Left renal cortex interstitium (tissue), 4 donors: ENCODE data around the gene GRAP2. TPM values are rescaled to one million over a fixed set of nuclear protein-coding genes. Genes with fewer than 3 reads are reported as not detected.

Experiments used
- DNase-seq, 4 donors: peaks; one replicate each; pipeline ENCODE4 v3.0.0-alpha.2; 2013; ENCODE audit warnings: low read depth in 4 of 4, low spot score in 2 of 4, missing footprints in 1 of 4
- polyA plus RNA-seq, 4 donors: library from polyadenylated mRNA; unstranded; fragments of 120-200 nt; gene quantifications; one replicate each; pipeline ENCODE4 v1.2.1, GENCODE V29; 2013; ENCODE audit not compliant: insufficient read length in 4 of 4

The GRAP2 gene
- polyA plus RNA-seq, 4 donors: 0.76 to 1.3 (median 1.2) TPM

GRCh38 chr22:39923696-39924095 is 22.8 kb downstream of the GRAP2 start:
- no peak for DNase-seq

- DNase-seq: no peak
Measured at GRCh38 chr22:39924286-39924685, 23.4 kb downstream of the GRAP2 start.

GRCh38 chr22:39925273-39925672 is 24.4 kb downstream of the GRAP2 start:
- DNase-seq: no peak

GRCh38 chr22:39925909-39926679 is 25.2 kb downstream of the GRAP2 start:
- no peak for DNase-seq

- DNase-seq: no peak
Measured at GRCh38 chr22:39926753-39927152, 25.9 kb downstream of the GRAP2 start.

GRCh38 chr22:39927544-39927943 is 26.7 kb downstream of the GRAP2 start:
- no peak for DNase-seq

- DNase-seq: no peak
Measured at GRCh38 chr22:39928536-39929520, 27.9 kb downstream of the GRAP2 start.

- no peak for DNase-seq
Measured at GRCh38 chr22:39931251-39931650, 30.4 kb downstream of the GRAP2 start.

- no peak for DNase-seq
Measured at GRCh38 chr22:39932166-39932565, 31.3 kb downstream of the GRAP2 start.

GRCh38 chr22:39932918-39933649 is 32.2 kb downstream of the GRAP2 start:
- DNase-seq: no peak

GRCh38 chr22:39933741-39934140 is 32.9 kb downstream of the GRAP2 start:
- no peak for DNase-seq

- no peak for DNase-seq
Measured at GRCh38 chr22:39935116-39935515, 34.2 kb downstream of the GRAP2 start.

GRCh38 chr22:39935612-39936011 is 34.7 kb downstream of the GRAP2 start:
- no peak for DNase-seq

- no peak for DNase-seq
Measured at GRCh38 chr22:39936523-39937145, 35.8 kb downstream of the GRAP2 start.

- no peak for DNase-seq
Measured at GRCh38 chr22:39937906-39938305, 37.0 kb downstream of the GRAP2 start.

- no peak for DNase-seq
Measured at GRCh38 chr22:39938509-39939111, 37.7 kb downstream of the GRAP2 start.

GRCh38 chr22:39939830-39940229 is 38.9 kb downstream of the GRAP2 start:
- no peak for DNase-seq

GRCh38 chr22:39940757-39941305 is 39.9 kb downstream of the GRAP2 start:
- no peak for DNase-seq

GRCh38 chr22:39941601-39942000 is 40.7 kb downstream of the GRAP2 start:
- no peak for DNase-seq
